ENCODE measurements around the gene INPP1. TPM values are rescaled to one million over a fixed set of nuclear protein-coding genes. Genes with fewer than 3 reads are reported as not detected.

INPP1 gene
- polyA plus RNA-seq, 6 donors from 2014 or later = 1.3 to 4.4 (median 3.4) TPM; not detected in 1

GRCh38 chr2:190408538-190409271 is 65.3 kb downstream of the INPP1 start:
- Mint-ChIP-seq H3K4me1 (peaks cover 25 to 33% (median 28%) of the 10 kb centered on the region in 3 donors), H3K27ac (peak overlapping the region; percentile 89 to 97 (median 96)), H3K9me3 (no peaks in the 10 kb centered on the region), H3K4me3 (peak overlapping the region; percentile 78 to 95 (median 92)), H3K36me3 (no peaks in the 10 kb centered on the region), H3K27me3 (no peaks in the 10 kb centered on the region)
- ATAC-seq (ENCODE audit: low read depth in 2 of 2) (peak; percentile 71 to 74), DNase-seq (peak; percentile 79)

DNA sequence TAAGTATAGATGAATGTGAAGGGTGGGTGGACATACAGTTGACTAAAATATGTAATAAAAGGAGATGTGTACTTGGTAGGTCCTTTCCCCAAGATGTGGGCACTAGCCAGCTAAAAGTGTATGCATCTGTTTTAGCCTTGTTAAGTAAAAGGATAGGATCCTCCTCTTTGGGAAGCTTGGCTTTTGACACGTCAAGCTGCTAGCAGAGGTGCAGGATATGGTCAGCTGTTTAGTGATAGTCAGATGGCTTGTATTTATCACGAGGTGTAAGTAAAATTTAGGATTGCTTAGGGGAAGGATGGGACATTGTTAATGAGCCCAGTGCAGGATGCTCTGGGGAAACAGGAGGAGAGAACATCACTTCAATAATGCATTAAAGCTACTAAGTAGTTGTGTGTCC is 66.2 kb downstream of the INPP1 start:
- DNase-seq (no peak), ATAC-seq (ENCODE audit: low read depth in 2 of 2) (no peak)
- H3K4me3 Mint-ChIP-seq = peak overlapping the region; percentile 7 to 95 (median 90)
- H3K36me3 Mint-ChIP-seq = no peaks in the 10 kb centered on the region
- H3K4me1 Mint-ChIP-seq = peaks cover 28 to 37% (median 31%) of the 10 kb centered on the region in 3 donors
- H3K27ac Mint-ChIP-seq = peak overlapping the region in 5 of 6 donors; percentile 6 to 97 (median 95)
- no peaks in the 10 kb centered on the region for H3K27me3 Mint-ChIP-seq
- no peaks in the 10 kb centered on the region for H3K9me3 Mint-ChIP-seq

DNA sequence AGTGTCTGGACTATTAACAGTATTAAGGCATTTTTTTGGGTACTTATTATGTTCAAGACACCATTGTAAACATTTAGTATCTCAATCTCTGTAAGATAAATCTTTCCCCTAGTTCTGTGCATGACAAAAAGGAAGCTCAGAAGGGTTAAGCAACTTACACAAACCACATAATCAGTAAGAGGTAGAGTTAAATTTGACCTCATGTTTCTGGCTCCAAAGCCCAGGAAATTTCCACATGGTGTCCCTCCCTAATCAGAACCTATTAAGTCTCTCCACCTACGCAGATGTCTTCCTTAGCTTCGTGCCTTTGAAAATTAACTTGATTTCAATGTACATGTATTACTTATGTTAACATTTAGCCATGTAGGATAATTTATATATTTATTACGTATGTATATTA is 66.8 kb downstream of the INPP1 start:
- H3K27ac Mint-ChIP-seq = peak overlapping the region in 2 of 6 donors; percentile 89 to 96
- H3K36me3 Mint-ChIP-seq = no peaks in the 10 kb centered on the region
- peak overlapping the region in 5 of 8 donors; percentile 31 to 93 (median 88) for H3K4me3 Mint-ChIP-seq
- H3K27me3 Mint-ChIP-seq = no peaks in the 10 kb centered on the region
- peaks cover 28 to 38% (median 31%) of the 10 kb centered on the region in 3 donors for H3K4me1 Mint-ChIP-seq
- H3K9me3 Mint-ChIP-seq = no peaks in the 10 kb centered on the region
- DNase-seq (no peak), ATAC-seq (ENCODE audit: low read depth in 2 of 2) (no peak)

DNA sequence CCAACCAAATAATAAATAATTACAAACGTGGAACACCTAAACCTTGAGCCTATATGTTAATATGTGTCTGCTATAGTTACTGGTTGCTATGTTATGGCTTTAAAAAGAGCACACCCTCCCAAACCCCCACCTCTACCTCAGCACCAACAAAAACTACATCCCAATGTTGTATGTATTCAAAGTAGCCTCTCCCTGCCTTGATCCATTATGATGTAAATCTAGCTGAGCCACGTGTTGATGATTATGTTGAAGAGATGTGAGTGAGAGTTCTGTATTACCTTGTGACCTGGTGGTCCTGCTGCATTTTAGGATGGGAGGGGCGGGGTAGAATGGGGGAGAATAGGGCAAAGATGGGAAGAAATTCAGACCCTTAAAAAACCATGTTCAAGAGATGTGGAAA is 69.6 kb downstream of the INPP1 start:
- H3K36me3 Mint-ChIP-seq = no peaks in the 10 kb centered on the region
- no peaks in the 10 kb centered on the region for H3K27me3 Mint-ChIP-seq
- ATAC-seq (ENCODE audit: low read depth in 2 of 2) (no peak), DNase-seq (no peak)
- H3K9me3 Mint-ChIP-seq = no peaks in the 10 kb centered on the region
- peaks cover 33 to 54% (median 37%) of the 10 kb centered on the region in 3 donors for H3K4me1 Mint-ChIP-seq
- H3K27ac Mint-ChIP-seq = peak overlapping the region in 4 of 6 donors; percentile 13 to 89 (median 30)
- H3K4me3 Mint-ChIP-seq = peak overlapping the region in 2 of 8 donors; percentile 13 to 44

GRCh38 chr2:190413421-190413820 is 70.0 kb downstream of the INPP1 start:
- H3K4me1 Mint-ChIP-seq = peaks cover 33 to 59% (median 40%) of the 10 kb centered on the region in 3 donors
- ATAC-seq (ENCODE audit: low read depth in 2 of 2) = no peak

DNA sequence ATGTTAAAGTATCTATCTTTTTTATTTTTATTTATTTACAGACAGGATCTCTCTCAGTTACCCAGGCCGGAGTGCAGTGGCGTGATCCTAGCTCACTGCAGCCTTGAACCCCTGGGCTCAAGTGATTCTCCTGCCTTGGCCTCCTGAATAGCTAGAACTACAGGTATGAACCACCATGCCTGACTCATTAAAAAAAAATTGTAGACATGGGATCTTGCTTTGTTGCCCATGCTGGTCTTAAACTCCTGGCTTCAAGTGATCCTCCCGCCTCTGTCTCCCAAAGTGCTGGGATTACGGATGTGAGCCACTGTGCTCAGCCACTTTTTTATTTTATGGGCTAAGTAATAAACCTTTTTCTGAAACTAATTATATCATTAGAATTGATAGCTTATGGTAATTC is 71.9 kb downstream of the INPP1 start:
- no peaks in the 10 kb centered on the region for H3K9me3 Mint-ChIP-seq
- no peak overlapping the region for H3K4me3 Mint-ChIP-seq
- H3K27me3 Mint-ChIP-seq = no peaks in the 10 kb centered on the region
- peak overlapping the region in 5 of 6 donors; percentile 10 to 93 (median 56) for H3K27ac Mint-ChIP-seq
- H3K4me1 Mint-ChIP-seq = peaks cover 29 to 60% (median 46%) of the 10 kb centered on the region in 3 donors
- no peak for ATAC-seq (ENCODE audit: low read depth in 2 of 2)
- no peak for DNase-seq
- peaks cover 0 to 12% of the 10 kb centered on the region in 2 donors for H3K36me3 Mint-ChIP-seq

More at GRCh38 chr2:190413421-190413820, 70.0 kb downstream of the INPP1 start:
- no peak for DNase-seq
- H3K9me3 Mint-ChIP-seq = no peaks in the 10 kb centered on the region
- peak overlapping the region in 1 of 8 donors; percentile 12 for H3K4me3 Mint-ChIP-seq
- H3K36me3 Mint-ChIP-seq = no peaks in the 10 kb centered on the region
- no peaks in the 10 kb centered on the region for H3K27me3 Mint-ChIP-seq
- peak overlapping the region in 4 of 6 donors; percentile 36 to 89 (median 64) for H3K27ac Mint-ChIP-seq

DNA sequence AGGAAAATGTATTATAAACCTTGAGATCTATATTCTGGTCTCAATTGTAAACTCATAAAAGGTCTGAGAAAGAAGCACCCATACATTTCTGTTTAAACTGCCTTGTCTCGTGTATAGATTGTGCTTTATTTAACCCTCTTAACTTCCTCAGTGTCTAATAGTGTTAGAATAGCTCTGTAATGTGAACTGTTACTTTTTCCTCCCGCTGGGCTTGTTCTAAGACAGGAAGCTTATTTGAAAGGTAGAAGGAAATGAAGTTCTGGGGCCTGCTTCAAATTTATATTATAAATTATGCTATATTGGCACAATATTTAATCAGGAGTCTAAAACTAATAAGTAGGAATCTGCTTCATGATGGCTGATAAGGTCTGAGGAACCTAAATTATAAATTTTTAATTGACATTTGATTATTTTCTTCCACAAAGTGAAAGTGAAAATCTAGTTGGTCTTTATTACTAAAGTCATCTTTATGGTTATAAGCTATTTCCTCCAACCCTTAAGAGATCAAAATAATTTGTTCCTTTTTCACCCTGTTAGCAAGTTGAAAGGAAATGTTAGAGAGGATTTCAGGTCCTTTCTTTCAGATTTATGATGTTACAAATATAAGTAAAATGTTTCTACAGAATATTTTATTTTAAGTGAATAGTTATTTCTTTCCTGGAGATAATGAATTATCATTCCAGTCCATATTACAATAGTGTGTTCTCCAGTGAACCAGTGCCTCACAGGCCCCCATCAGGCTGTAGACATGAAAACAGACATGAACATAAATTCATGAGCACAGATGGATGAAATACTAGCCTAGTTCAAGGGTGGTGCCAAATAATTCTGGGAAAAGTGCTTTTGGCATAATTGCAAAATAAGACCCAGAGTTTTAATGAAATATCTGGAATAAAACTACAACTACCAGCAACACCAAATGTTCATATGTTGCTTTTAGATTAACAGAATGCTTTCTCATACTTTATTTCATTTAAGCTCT is 72.7 kb downstream of the INPP1 start:
- H3K9me3 Mint-ChIP-seq = no peaks in the 10 kb centered on the region
- peak; percentile 51 to 60 for ATAC-seq (ENCODE audit: low read depth in 2 of 2)
- H3K4me1 Mint-ChIP-seq = peaks cover 37 to 66% (median 54%) of the 10 kb centered on the region in 3 donors
- no peak for DNase-seq
- peaks cover 0 to 12% of the 10 kb centered on the region in 2 donors for H3K36me3 Mint-ChIP-seq
- no peaks in the 10 kb centered on the region for H3K27me3 Mint-ChIP-seq
- peak overlapping the region in 4 of 8 donors; percentile 13 to 69 (median 53) for H3K4me3 Mint-ChIP-seq
- H3K27ac Mint-ChIP-seq = peak overlapping the region; percentile 0 to 93 (median 51)

DNA sequence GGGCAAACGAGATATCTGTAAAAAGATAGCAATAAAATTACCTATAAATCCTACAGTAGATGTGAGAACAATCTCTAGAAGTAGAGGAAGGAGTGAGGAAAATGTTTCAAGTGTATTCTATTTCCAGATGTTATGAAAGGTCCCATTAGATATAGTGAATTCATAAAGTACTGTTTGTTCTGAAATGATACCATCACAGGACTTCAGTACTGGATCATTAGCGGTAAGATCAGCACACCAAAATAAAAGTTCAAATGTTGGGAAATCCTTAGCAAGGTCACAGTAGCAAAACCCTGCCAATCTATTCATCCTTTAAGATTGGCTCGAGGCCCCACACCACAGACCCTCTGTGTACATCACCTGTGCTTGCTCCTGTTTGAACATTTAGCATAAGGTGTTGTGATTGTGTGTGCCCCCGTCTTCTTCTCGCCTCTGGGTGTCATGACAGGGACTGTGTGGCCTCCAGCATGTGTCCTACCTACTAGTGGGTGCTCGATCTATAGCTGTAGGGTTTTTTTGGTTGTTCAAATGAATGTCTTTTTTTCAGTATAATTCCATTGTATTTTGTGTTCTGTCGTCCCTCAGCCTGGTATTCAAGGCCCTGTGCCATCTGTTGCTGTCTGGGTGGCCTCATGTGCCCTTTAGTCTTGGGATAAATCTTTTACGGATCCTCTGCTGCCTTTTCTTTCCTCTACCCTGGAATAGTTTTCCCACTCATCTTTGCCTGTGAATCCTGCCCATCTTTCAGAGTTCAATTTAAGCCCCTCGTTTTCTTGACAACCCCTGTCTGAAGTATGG is 73.9 kb downstream of the INPP1 start:
- H3K9me3 Mint-ChIP-seq = no peaks in the 10 kb centered on the region
- H3K27me3 Mint-ChIP-seq = no peaks in the 10 kb centered on the region
- peaks cover 0 to 12% of the 10 kb centered on the region in 2 donors for H3K36me3 Mint-ChIP-seq
- peak overlapping the region in 2 of 8 donors; percentile 9 to 35 for H3K4me3 Mint-ChIP-seq
- no peak for DNase-seq
- peak overlapping the region in 4 of 6 donors; percentile 31 to 91 (median 60) for H3K27ac Mint-ChIP-seq
- H3K4me1 Mint-ChIP-seq = peaks cover 36 to 67% (median 59%) of the 10 kb centered on the region in 3 donors
- no peak for ATAC-seq (ENCODE audit: low read depth in 2 of 2)

- DNase-seq = no peak
- peak overlapping the region in 1 of 8 donors; percentile 64 for H3K4me3 Mint-ChIP-seq
- H3K27ac Mint-ChIP-seq = peak overlapping the region in 3 of 6 donors; percentile 33 to 86 (median 65)
These were observed 75.3 kb downstream of the INPP1 start for GRCh38 chr2:190418727-190419126.

GRCh38 chr2:190420801-190421200 is 77.4 kb downstream of the INPP1 start:
- H3K36me3 Mint-ChIP-seq = peaks cover 0 to 17% of the 10 kb centered on the region in 2 donors

More at GRCh38 chr2:190418727-190419126, 75.3 kb downstream of the INPP1 start:
- H3K9me3 Mint-ChIP-seq = no peaks in the 10 kb centered on the region
- no peak for ATAC-seq (ENCODE audit: low read depth in 2 of 2)
- peaks cover 35 to 62% (median 57%) of the 10 kb centered on the region in 3 donors for H3K4me1 Mint-ChIP-seq
- H3K27me3 Mint-ChIP-seq = no peaks in the 10 kb centered on the region
- H3K36me3 Mint-ChIP-seq = peaks cover 0 to 12% of the 10 kb centered on the region in 2 donors

More at GRCh38 chr2:190420801-190421200, 77.4 kb downstream of the INPP1 start:
- Mint-ChIP-seq H3K27me3 (no peaks in the 10 kb centered on the region), H3K27ac (peak overlapping the region in 3 of 6 donors; percentile 9 to 71 (median 22)), H3K4me1 (peaks cover 32 to 59% (median 53%) of the 10 kb centered on the region in 3 donors), H3K9me3 (no peaks in the 10 kb centered on the region), H3K4me3 (no peak overlapping the region)
- no peak for ATAC-seq (ENCODE audit: low read depth in 2 of 2)
- DNase-seq = no peak

Data from naive B cell (primary cell).